HepG2 (cell line): Measurements from ENCODE around the gene RNF123. TPM values are rescaled to one million over a fixed set of nuclear protein-coding genes. Genes with fewer than 3 reads are reported as not detected.

Experiments used
- ATF5 ChIP-seq: sonication (generic); formaldehyde crosslinking; IDR thresholded peaks from 2 replicates; pipeline ENCODE4 v1.4.0; 2020; ENCODE audit warnings: mild to moderate bottlenecking, low read depth, missing genetic modification reagents
- BHLHE40 ChIP-seq: IDR thresholded peaks from 2 replicates; pipeline ENCODE4 v1.6.1; 2011; ENCODE audit warnings: low read length, improper control_type of control experiment
- ELF3 ChIP-seq: IDR thresholded peaks from 2 replicates; pipeline ENCODE4 v1.6.1; 2016; ENCODE audit warnings: missing genetic modification reagents, missing compliant biosample characterization
- FOXA1 ChIP-seq, 2 experiments: fragments of 450-650 bp in 1 of 2; sonication (generic) in 1 of 2; formaldehyde crosslinking in 1 of 2; IDR thresholded peaks; 2 replicates each; pipeline versions ENCODE4 v1.4.0 to v1.6.1; 2016 to 2020; ENCODE audit warnings: missing genetic modification reagents in 1 of 2
- GTF3A ChIP-seq: sonication (generic); formaldehyde crosslinking; conservative IDR thresholded peaks from 2 replicates; pipeline ENCODE4 v1.4.0; 2020; ENCODE audit warnings: mild to moderate bottlenecking, missing genetic modification reagents
- HOXA3 ChIP-seq: sonication (generic); formaldehyde crosslinking; IDR thresholded peaks from 2 replicates; pipeline ENCODE4 v1.5.0; 2020; ENCODE audit warnings: missing genetic modification reagents
- MEF2D ChIP-seq: sonication (generic); formaldehyde crosslinking; IDR thresholded peaks from 2 replicates; pipeline ENCODE4 v1.5.1; 2020; ENCODE audit warnings: mild to moderate bottlenecking, missing genetic modification reagents
- MLLT10 ChIP-seq: sonication (generic); formaldehyde crosslinking; IDR thresholded peaks from 2 replicates; pipeline ENCODE4 v1.4.0; 2020; ENCODE audit warnings: missing genetic modification reagents
- NCOA2 ChIP-seq: sonication (generic); formaldehyde crosslinking; IDR thresholded peaks from 2 replicates; pipeline ENCODE4 v1.8.0; 2022; ENCODE audit warnings: inconsistent platforms
- PATZ1 ChIP-seq: sonication (generic); formaldehyde crosslinking; IDR thresholded peaks from 2 replicates; pipeline ENCODE4 v1.4.0; 2020; ENCODE audit warnings: missing genetic modification reagents
- PREB ChIP-seq: sonication (generic); formaldehyde crosslinking; IDR thresholded peaks from 2 replicates; pipeline ENCODE4 v1.4.0; 2020; ENCODE audit warnings: missing genetic modification reagents
- SMAD9 ChIP-seq: sonication (generic); formaldehyde crosslinking; IDR thresholded peaks from 2 replicates; pipeline ENCODE4 v1.5.1; 2020; ENCODE audit warnings: mild to moderate bottlenecking, missing genetic modification reagents
- TARDBP ChIP-seq: sonication (generic); formaldehyde crosslinking; IDR thresholded peaks from 2 replicates; pipeline ENCODE4 v1.8.0; 2022; ENCODE audit warnings: mild to moderate bottlenecking, missing genetic modification reagents
- TBP ChIP-seq: sonication (generic); formaldehyde crosslinking; IDR thresholded peaks from 2 replicates; pipeline ENCODE4 v1.5.0; 2020; ENCODE audit warnings: missing genetic modification reagents
- THAP8 ChIP-seq: sonication (generic); formaldehyde crosslinking; IDR thresholded peaks from 2 replicates; pipeline ENCODE4 v1.5.1; 2020; ENCODE audit warnings: missing genetic modification reagents, mild to moderate bottlenecking, borderline replicate concordance
- TRIM24 ChIP-seq: sonication (generic); formaldehyde crosslinking; IDR thresholded peaks from 2 replicates; pipeline ENCODE4 v1.8.0; 2022; ENCODE audit warnings: mild to moderate bottlenecking, missing genetic modification reagents
- U2AF1 ChIP-seq: fragments of 200-400 bp; formaldehyde crosslinking; optimal IDR thresholded peaks from 2 replicates; pipeline ENCODE3; 2017; ENCODE audit warnings: mild to moderate bottlenecking, low read depth, low read length
- ZNF224 ChIP-seq: sonication (generic); formaldehyde crosslinking; IDR thresholded peaks from 2 replicates; pipeline ENCODE4 v1.5.0; 2020; ENCODE audit warnings: mild to moderate bottlenecking, missing genetic modification reagents
- ZNF24 ChIP-seq: fragments of 450-650 bp; IDR thresholded peaks from 2 replicates; pipeline ENCODE4 v1.6.1; 2017; ENCODE audit warnings: antibody characterized with exemption, mild to moderate bottlenecking
- ZNF737 ChIP-seq: sonication (generic); formaldehyde crosslinking; IDR thresholded peaks from 2 replicates; pipeline ENCODE4 v1.5.0; 2020; ENCODE audit warnings: missing genetic modification reagents, mild to moderate bottlenecking, borderline replicate concordance
- polyA plus RNA-seq, 8 experiments: library from polyadenylated mRNA; depleted of rRNA in 3 of 8; stranded (reverse) in 7 of 8; unstranded in 1 of 8; fragments of >200 nt; fragmentation: Illumina TruSeq in 4 of 8; extraction: Trizol in 4 of 8; gene quantifications; 2 replicates each; pipeline versions ENCODE4 v1.2.1 to v1.2.3, GENCODE V29; 2011 to 2016; ENCODE audit warnings: low read depth in 4 of 8, missing spikeins in 1 of 8, mixed read lengths in 1 of 8; ENCODE audit not compliant: insufficient read depth in 1 of 8
- total RNA-seq, 5 experiments: library from RNA; depleted of rRNA; stranded (reverse); fragments of >200 nt; fragmentation: Illumina TruSeq; extraction: Trizol; gene quantifications; 2 replicates each; pipeline ENCODE4 v1.2.3, GENCODE V29; 2016; ENCODE audit warnings: low read depth in 1 of 5
- TF ChIP-seq, protein P1 (sequence below): sonication (generic); formaldehyde crosslinking; IDR thresholded peaks from 2 replicates; pipeline ENCODE4 v1.4.0; 2020; ENCODE audit warnings: missing genetic modification reagents
- TF ChIP-seq, protein P2 (sequence below): sonication (generic); IDR thresholded peaks from 2 replicates; pipeline ENCODE4 v1.6.1; 2016; ENCODE audit warnings: low read depth, borderline replicate concordance

RNF123 gene
- total and polyA plus RNA-seq, 2 of the 13 experiments (the other 11 are each of a cell fraction or from before 2014, with no cell fraction given): 29.9 to 82.2 TPM

GRCh38 chr3:49666592-49666991, 22.8 kb upstream of the RNF123 start (continued):
- TF ChIP-seq, protein P1, sequence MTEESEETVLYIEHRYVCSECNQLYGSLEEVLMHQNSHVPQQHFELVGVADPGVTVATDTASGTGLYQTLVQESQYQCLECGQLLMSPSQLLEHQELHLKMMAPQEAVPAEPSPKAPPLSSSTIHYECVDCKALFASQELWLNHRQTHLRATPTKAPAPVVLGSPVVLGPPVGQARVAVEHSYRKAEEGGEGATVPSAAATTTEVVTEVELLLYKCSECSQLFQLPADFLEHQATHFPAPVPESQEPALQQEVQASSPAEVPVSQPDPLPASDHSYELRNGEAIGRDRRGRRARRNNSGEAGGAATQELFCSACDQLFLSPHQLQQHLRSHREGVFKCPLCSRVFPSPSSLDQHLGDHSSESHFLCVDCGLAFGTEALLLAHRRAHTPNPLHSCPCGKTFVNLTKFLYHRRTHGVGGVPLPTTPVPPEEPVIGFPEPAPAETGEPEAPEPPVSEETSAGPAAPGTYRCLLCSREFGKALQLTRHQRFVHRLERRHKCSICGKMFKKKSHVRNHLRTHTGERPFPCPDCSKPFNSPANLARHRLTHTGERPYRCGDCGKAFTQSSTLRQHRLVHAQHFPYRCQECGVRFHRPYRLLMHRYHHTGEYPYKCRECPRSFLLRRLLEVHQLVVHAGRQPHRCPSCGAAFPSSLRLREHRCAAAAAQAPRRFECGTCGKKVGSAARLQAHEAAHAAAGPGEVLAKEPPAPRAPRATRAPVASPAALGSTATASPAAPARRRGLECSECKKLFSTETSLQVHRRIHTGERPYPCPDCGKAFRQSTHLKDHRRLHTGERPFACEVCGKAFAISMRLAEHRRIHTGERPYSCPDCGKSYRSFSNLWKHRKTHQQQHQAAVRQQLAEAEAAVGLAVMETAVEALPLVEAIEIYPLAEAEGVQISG: no peak
- TF ChIP-seq PREB (no peak), GTF3A (CRISPR knock-in tag) (no peak), U2AF1 (no peak), ELF3 (CRISPR knock-in tag) (peak; percentile 51; the same call in 1 of the 2 replicates), FOXA1 (IDR thresholded peaks at IDR 0.05) (no peak), FOXA1 (CRISPR knock-in tag; IDR thresholded peaks at IDR 0.05) (no peak), TRIM24 (CRISPR knock-in tag) (no peak), MLLT10 (no peak), ATF5 (CRISPR knock-in tag) (no peak), ZNF737 (CRISPR knock-in tag) (no peak), PATZ1 (CRISPR knock-in tag) (peak; percentile 72), TARDBP (CRISPR knock-in tag) (peak; percentile 56; the same call in 1 of the 2 replicates), SMAD9 (CRISPR knock-in tag) (no peak), NCOA2 (CRISPR knock-in tag) (peak; percentile 41; the same call in 1 of the 2 replicates), MEF2D (no peak), HOXA3 (CRISPR knock-in tag) (peak; percentile 60), ZNF224 (CRISPR knock-in tag) (no peak), ZNF24 (no peak), THAP8 (CRISPR knock-in tag) (no peak), TBP (no peak), BHLHE40 (no peak)
- TF ChIP-seq, protein P2, sequence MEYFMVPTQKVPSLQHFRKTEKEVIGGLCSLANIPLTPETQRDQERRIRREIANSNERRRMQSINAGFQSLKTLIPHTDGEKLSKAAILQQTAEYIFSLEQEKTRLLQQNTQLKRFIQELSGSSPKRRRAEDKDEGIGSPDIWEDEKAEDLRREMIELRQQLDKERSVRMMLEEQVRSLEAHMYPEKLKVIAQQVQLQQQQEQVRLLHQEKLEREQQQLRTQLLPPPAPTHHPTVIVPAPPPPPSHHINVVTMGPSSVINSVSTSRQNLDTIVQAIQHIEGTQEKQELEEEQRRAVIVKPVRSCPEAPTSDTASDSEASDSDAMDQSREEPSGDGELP: peak; percentile 93
